Tibial artery (tissue), 4 donors: ENCODE measurements around the gene UQCR10.
A peak's percentile ranks its signal among the peaks of the same experiment; 100 is the strongest.

ENCODE experiments used
- DNase-seq, 2 donors: peaks; one replicate each; pipeline ENCODE4 v3.0.0-alpha.2; 2019
- H3K27ac ChIP-seq, 2 donors: fragments of 200-600 bp; sonication (generic) in 1 of 2; 1 replicate in 1 of 2; 2 replicates in 1 of 2; pipeline ENCODE4 v1.5.1; 2018 to 2019; ENCODE audit warnings: mild to moderate bottlenecking in 1 of 2
- H3K27me3 ChIP-seq, 2 donors: fragments of 200-600 bp; sonication (generic) in 1 of 2; one replicate each; pipeline versions ENCODE4 v1.5.1 to v1.6.0; 2016 to 2019
- H3K36me3 ChIP-seq, 3 donors: fragments of 200-600 bp; sonication (generic) in 2 of 3; one replicate each; pipeline ENCODE4 v1.5.1; 2016 to 2019; ENCODE audit warnings: mild to moderate bottlenecking in 2 of 3
- H3K4me1 ChIP-seq, 4 donors: fragments of 200-600 bp; sonication (generic) in 2 of 4; 1 replicate in 3 of 4; 2 replicates in 1 of 4; pipeline ENCODE4 v1.5.1; 2016 to 2019
- H3K4me3 ChIP-seq, 2 donors: fragments of 200-600 bp; sonication (generic) in 1 of 2; 1 replicate in 1 of 2; 2 replicates in 1 of 2; pipeline ENCODE4 v1.5.1; 2018 to 2019; ENCODE audit warnings: mild to moderate bottlenecking in 2 of 2
- H3K9me3 ChIP-seq, 3 donors: fragments of 200-600 bp; sonication (generic) in 1 of 3; one replicate each; pipeline ENCODE4 v1.5.1; 2016 to 2019
- CTCF ChIP-seq, 2 experiments: fragments of 200-600 bp in 1 of 2; fragments of 450-650 bp in 1 of 2; IDR thresholded peaks; one replicate each; pipeline ENCODE4 v1.5.1; 2017 to 2019; ENCODE audit warnings: antibody characterized with exemption in 2 of 2, mild to moderate bottlenecking in 1 of 2, moderate library complexity in 1 of 2
- intact Hi-C: fragments of 100-400 bp; cut with DNase I; formaldehyde crosslinking; loops from one replicate; pipeline ENCODE4 v1.15.0; 2023; ENCODE audit warnings: low total_unique reads

Gene UQCR10

GRCh38 chr22:29765905-29766631 lies 1.1 kb upstream of the UQCR10 start:
- Histone ChIP-seq H3K9me3 (no peaks in the 10 kb centered on the region), H3K4me1 (peaks cover 0 to 27% (median 16%) of the 10 kb centered on the region in 4 donors), H3K27ac (peak overlapping the region; percentile 84 to 92), H3K27me3 (no peaks in the 10 kb centered on the region), H3K4me3 (peak overlapping the region; percentile 86 to 94), H3K36me3 (peaks cover 16 to 20% (median 16%) of the 10 kb centered on the region in 3 donors)
- TF ChIP-seq CTCF (IDR thresholded peaks at IDR 0.05): no peak
- intact Hi-C loops: loop anchor here (5.0 kb wide), 1 partner anchor 71 kb away; the partner anchor contains the start of gene ASCC2
- no peak for DNase-seq

DNA sequence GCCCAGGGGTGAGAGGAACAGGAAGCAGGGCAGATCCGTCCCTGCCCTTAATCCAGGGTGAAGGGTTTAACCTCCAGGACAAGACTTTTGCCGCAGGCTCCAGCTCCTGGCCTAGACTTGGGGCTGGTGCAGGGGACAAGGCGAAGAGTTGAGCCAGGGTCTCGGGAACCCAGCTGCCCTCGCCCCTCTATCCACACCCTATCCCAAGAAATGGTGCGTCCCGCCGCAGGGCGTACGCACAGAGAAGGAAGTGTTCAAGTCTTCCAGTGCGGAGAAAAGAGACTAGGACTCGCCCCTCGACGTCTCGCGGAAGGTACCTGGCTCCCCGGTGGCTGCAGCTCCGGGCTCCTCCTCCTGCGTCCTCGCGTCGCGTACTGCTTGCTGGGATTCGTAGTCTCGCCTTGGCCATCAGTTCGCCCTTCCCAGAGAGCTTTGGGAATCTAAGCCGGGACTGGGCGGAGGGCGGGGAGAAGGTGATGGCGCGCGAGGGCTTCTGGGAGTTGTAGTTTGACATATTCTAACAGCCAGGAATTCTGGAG lies 468 bp upstream of the UQCR10 start, which contains the start of gene ZMAT5:
Gene ZMAT5 (minus strand): TSS at position 376 of the 539 bp plus-strand sequence. CDS start 18,463 bp downstream, outside the sequence.
- Histone ChIP-seq H3K27ac (peak within 1 kb of the TSS; percentile 84 to 92), H3K36me3 (peaks cover 16 to 26% (median 22%) of the 10 kb centered on the region in 3 donors), H3K9me3 (no peaks in the 10 kb centered on the region), H3K4me1 (peaks cover 0 to 27% (median 16%) of the 10 kb centered on the region in 4 donors), H3K27me3 (no peaks in the 10 kb centered on the region), H3K4me3 (peak within 1 kb of the TSS; percentile 86 to 94)
- intact Hi-C loops: loop anchor here (5.0 kb wide), 1 partner anchor 71 kb away; the partner anchor contains the start of gene ASCC2
- DNase-seq: peak; percentile 95 to 97
- no peak for TF ChIP-seq CTCF (IDR thresholded peaks at IDR 0.05)

GRCh38 chr22:29768052-29768693 lies 1.0 kb downstream of the UQCR10 start:
- intact Hi-C loops: loop anchor here (5.0 kb wide), 1 partner anchor 69 kb away; the partner anchor contains the start of gene ASCC2
- peaks cover 16 to 26% (median 22%) of the 10 kb centered on the region in 3 donors for H3K36me3 ChIP-seq
- H3K4me1 ChIP-seq: peaks cover 0 to 27% (median 16%) of the 10 kb centered on the region in 4 donors
- no peaks in the 10 kb centered on the region for H3K27me3 ChIP-seq
- H3K9me3 ChIP-seq: no peaks in the 10 kb centered on the region
- no peak for DNase-seq
- peak overlapping the region; percentile 86 to 94 for H3K4me3 ChIP-seq
- H3K27ac ChIP-seq: peak overlapping the region; percentile 84 to 92
- no peak for TF ChIP-seq CTCF (IDR thresholded peaks at IDR 0.05)

GRCh38 chr22:29769723-29770321 lies 2.7 kb downstream of the UQCR10 start:
- H3K27me3 ChIP-seq: no peaks in the 10 kb centered on the region
- no peak overlapping the region for H3K4me3 ChIP-seq
- peaks cover 0 to 27% (median 16%) of the 10 kb centered on the region in 4 donors for H3K4me1 ChIP-seq
- intact Hi-C loops: loop anchor here (5.0 kb wide), 1 partner anchor 67 kb away; the partner anchor contains the start of gene ASCC2
- no peak overlapping the region for H3K27ac ChIP-seq
- H3K36me3 ChIP-seq: peaks cover 16 to 26% (median 22%) of the 10 kb centered on the region in 3 donors
- no peak for DNase-seq
- no peak for TF ChIP-seq CTCF (IDR thresholded peaks at IDR 0.05)
- no peaks in the 10 kb centered on the region for H3K9me3 ChIP-seq

- Histone ChIP-seq H3K4me1 (peaks cover 0 to 16% (median 11%) of the 10 kb centered on the region in 4 donors), H3K27ac (no peak overlapping the region), H3K36me3 (peaks cover 16 to 26% (median 22%) of the 10 kb centered on the region in 3 donors), H3K9me3 (no peaks in the 10 kb centered on the region), H3K4me3 (no peak overlapping the region), H3K27me3 (no peaks in the 10 kb centered on the region)
- no peak for TF ChIP-seq CTCF (IDR thresholded peaks at IDR 0.05)
- intact Hi-C loops: no loop called here
- DNase-seq: peak in 1 of 2 donors; percentile 49
These were observed 5.0 kb downstream of the UQCR10 start for GRCh38 chr22:29772170-29772641.
